Caco-2 (cell line): Measurements from ENCODE around the gene MYO5B. TPM values are rescaled to one million over a fixed set of nuclear protein-coding genes. Genes with fewer than 3 reads are reported as not detected.

Experiments
- BruUV-seq: library from RNA; stranded (reverse); fragments of 400-500 nt; replicated peaks from 2 replicates; lab custom pipeline; 2021; lab: Mats Ljungman, UMichigan
- CTCF ChIA-PET: fragments of 300-600 bp; sonication (Branson Sonifier 250); formaldehyde crosslinking; loops from one replicate; lab custom pipeline; 2022; ENCODE audit warnings: antibody characterized with exemption; lab: Charles Lee
- POLR2A ChIA-PET: fragments of 300-600 bp; sonication (Branson Sonifier 250); formaldehyde crosslinking; loops from one replicate; lab custom pipeline; 2022; ENCODE audit warnings: antibody characterized with exemption; lab: Charles Lee
- DNase-seq, 2 experiments: peaks; one replicate each; pipeline versions ENCODE4 v3.0.0 to v3.0.0-alpha.2; 2020 to 2022
- H3K27me3 ChIP-seq: replicated peaks from 2 replicates; pipeline ENCODE4 v1.6.0; 2011; ENCODE audit warnings: low read length; ENCODE audit not compliant: control insufficient read depth, insufficient read depth
- H3K36me3 ChIP-seq: 2 replicates; pipeline ENCODE4 v1.5.1; 2011; ENCODE audit warnings: low read length; ENCODE audit not compliant: control insufficient read depth, insufficient read depth
- H3K4me1 ChIP-seq: fragments of 250-450 bp; sonication (Bioruptor Pico); 2 replicates; pipeline ENCODE4 v1.5.1; 2020; ENCODE audit warnings: mild to moderate bottlenecking
- H3K4me3 ChIP-seq: 2 replicates; pipeline ENCODE4 v1.5.1; 2011; ENCODE audit warnings: low read depth, mild to moderate bottlenecking, control low read depth, low read length
- H3K9me3 ChIP-seq: fragments of 250-450 bp; sonication (Bioruptor Pico); 2 replicates; pipeline ENCODE4 v1.5.1; 2020; ENCODE audit warnings: mild to moderate bottlenecking, moderate library complexity
- H3K27ac Mint-ChIP-seq: one replicate; pipeline ENCODE4 v1.8.0; 2022; ENCODE audit warnings: mixed read lengths; ENCODE audit not compliant: unreplicated experiment
- H3K27me3 Mint-ChIP-seq: one replicate; pipeline ENCODE4 v1.8.0; 2022; ENCODE audit warnings: mixed read lengths; ENCODE audit not compliant: insufficient read depth, unreplicated experiment
- H3K36me3 Mint-ChIP-seq: one replicate; pipeline ENCODE4 v1.8.0; 2022; ENCODE audit warnings: mild to moderate bottlenecking, mixed read lengths; ENCODE audit not compliant: insufficient read depth, unreplicated experiment
- H3K4me1 Mint-ChIP-seq: one replicate; pipeline ENCODE4 v1.8.0; 2022; ENCODE audit warnings: low read depth, mixed read lengths; ENCODE audit not compliant: unreplicated experiment
- H3K4me3 Mint-ChIP-seq: one replicate; pipeline ENCODE4 v1.8.0; 2022; ENCODE audit warnings: mild to moderate bottlenecking, moderate library complexity, mixed read lengths; ENCODE audit not compliant: unreplicated experiment
- H3K9me3 Mint-ChIP-seq: one replicate; pipeline ENCODE4 v1.8.0; 2022; ENCODE audit warnings: mixed read lengths; ENCODE audit not compliant: unreplicated experiment
- intact Hi-C: fragments of 100-400 bp; cut with micrococcal nuclease; formaldehyde crosslinking; loops from one replicate; pipeline ENCODE4 v1.10.0; 2022; ENCODE audit not compliant: unreplicated experiment
- total RNA-seq: library from RNA; stranded (reverse); gene quantifications from 2 replicates; pipeline ENCODE4 v1.2.3, GENCODE V29; 2022
- TF ChIP-seq, protein P1 (sequence below), 2 experiments: fragments of 200-600 bp in 1 of 2; IDR thresholded peaks; 1 replicate in 1 of 2; 2 replicates in 1 of 2; pipeline versions ENCODE4 v1.5.1 to v1.8.0; 2011 to 2022; ENCODE audit warnings: antibody characterized with exemption in 1 of 2, control low read depth in 1 of 2, inconsistent platforms in 1 of 2, low read depth in 1 of 2, low read length in 1 of 2, mild to moderate bottlenecking in 1 of 2, moderate library complexity in 1 of 2; ENCODE audit not compliant: insufficient read depth in 1 of 2, severe bottlenecking in 1 of 2, unreplicated experiment in 1 of 2

Gene MYO5B
- total RNA-seq, 1 experiment from 2014 or later: 28.3 TPM

DNA sequence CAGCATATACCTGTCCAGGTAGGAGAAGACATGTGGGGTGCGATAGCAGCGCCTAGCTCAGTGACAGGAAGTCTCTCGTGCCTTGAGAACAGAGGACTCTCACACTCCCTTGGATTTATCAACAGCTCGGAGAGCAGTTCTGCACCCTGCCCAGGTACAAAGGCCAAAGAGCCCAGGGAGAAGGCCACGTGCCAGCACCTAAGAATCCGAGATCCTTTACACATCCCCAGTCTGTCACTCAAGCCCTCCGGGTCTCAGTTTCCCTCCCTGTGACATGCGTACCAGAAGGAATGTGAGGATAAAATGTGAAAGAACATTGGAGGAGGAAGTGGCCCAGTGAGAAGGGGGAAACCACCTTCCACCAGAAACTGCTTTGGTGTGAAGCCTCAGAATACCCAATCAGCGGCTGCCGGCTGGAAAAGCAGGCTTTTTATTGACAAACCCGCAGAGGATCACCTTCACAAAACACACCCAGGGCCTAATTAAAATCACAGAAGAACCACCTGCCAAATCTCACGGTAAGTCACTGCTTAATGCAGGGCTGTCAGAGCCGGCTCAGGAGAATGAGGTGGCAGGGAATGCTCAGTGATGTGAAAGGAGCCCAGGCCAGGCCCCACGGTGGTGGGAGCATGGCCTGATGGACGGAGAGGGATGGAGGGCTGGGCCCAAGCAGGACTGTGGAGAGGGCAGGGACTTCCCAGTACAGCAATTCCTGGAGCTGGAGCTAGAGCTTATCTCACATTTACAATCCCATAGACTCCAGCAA lies 66.3 kb downstream of the MYO5B start:
- H3K9me3 Mint-ChIP-seq: no peaks in the 10 kb centered on the region
- no peaks in the 10 kb centered on the region for H3K36me3 Mint-ChIP-seq
- no peaks in the 10 kb centered on the region for H3K27me3 Mint-ChIP-seq
- H3K9me3 ChIP-seq: no peaks in the 10 kb centered on the region
- TF ChIP-seq, protein P1, sequence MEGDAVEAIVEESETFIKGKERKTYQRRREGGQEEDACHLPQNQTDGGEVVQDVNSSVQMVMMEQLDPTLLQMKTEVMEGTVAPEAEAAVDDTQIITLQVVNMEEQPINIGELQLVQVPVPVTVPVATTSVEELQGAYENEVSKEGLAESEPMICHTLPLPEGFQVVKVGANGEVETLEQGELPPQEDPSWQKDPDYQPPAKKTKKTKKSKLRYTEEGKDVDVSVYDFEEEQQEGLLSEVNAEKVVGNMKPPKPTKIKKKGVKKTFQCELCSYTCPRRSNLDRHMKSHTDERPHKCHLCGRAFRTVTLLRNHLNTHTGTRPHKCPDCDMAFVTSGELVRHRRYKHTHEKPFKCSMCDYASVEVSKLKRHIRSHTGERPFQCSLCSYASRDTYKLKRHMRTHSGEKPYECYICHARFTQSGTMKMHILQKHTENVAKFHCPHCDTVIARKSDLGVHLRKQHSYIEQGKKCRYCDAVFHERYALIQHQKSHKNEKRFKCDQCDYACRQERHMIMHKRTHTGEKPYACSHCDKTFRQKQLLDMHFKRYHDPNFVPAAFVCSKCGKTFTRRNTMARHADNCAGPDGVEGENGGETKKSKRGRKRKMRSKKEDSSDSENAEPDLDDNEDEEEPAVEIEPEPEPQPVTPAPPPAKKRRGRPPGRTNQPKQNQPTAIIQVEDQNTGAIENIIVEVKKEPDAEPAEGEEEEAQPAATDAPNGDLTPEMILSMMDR (IDR thresholded peaks at IDR 0.05; ENCODE audit: insufficient read depth in 1 of 2, low read depth in 1 of 2, low read length in 1 of 2, severe bottlenecking in 1 of 2, unreplicated experiment in 1 of 2): no peak
- H3K4me1 Mint-ChIP-seq: peaks cover 13% of the 10 kb centered on the region
- DNase-seq: peak in 1 of 2 experiments; percentile 37
- H3K36me3 ChIP-seq: no peaks in the 10 kb centered on the region
- H3K27ac Mint-ChIP-seq: peak overlapping the region; percentile 76
- ChIA-PET CTCF (interaction anchor here (0.6 kb wide), 1 partner anchor 12 kb away, joined by 5 read pairs; no protein-coding TSS in a partner anchor), POLR2A (no interaction called here)
- no peak overlapping the region for H3K4me3 ChIP-seq
- peaks cover 10% of the 10 kb centered on the region for H3K4me1 ChIP-seq
- no peak overlapping the region for H3K4me3 Mint-ChIP-seq
- H3K27me3 ChIP-seq: no peaks in the 10 kb centered on the region
- BruUV-seq: no TSS peak
- intact Hi-C loops: no loop called here

DNA sequence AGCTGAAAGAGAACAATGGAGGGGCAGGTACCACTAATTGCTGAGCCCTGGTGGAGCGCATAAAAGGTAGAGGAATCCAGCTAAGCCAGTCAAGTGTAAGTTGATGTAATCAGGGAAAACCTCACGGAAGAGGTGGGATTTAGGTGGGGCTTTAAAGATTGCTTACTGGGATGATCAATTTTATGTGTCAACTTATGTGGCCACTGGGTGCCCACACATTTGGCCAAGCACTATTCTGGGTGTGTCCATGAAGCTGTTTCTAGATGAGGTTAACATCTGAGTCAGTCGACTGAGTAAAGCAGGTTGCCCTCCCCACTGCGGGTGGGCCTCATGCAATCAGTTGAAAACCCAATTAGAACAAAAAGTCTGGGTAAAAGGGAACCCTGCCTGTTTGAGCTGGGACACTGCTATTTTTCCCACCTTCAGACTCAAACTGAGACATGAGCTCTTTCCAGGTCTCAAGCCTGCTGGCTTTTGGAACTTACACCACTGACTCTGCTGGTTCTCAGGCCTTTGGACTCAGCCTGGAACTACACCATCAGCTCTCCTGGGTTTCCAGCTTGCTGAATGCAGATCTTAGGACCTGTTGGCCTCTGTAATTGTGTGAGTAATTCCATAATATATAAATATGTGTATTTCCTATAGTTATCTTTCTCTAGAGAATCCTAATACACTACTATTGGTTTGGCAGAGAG lies 67.3 kb downstream of the MYO5B start:
- Mint-ChIP-seq H3K27me3 (no peaks in the 10 kb centered on the region), H3K4me3 (peak overlapping the region; percentile 18), H3K9me3 (no peaks in the 10 kb centered on the region), H3K36me3 (no peaks in the 10 kb centered on the region), H3K27ac (peak overlapping the region; percentile 76), H3K4me1 (peaks cover 13% of the 10 kb centered on the region)
- CTCF ChIA-PET: interaction anchor here (0.6 kb wide), 1 partner anchor 11 kb away, joined by 5 read pairs; no protein-coding TSS in a partner anchor
- Histone ChIP-seq H3K36me3 (no peaks in the 10 kb centered on the region), H3K27me3 (no peaks in the 10 kb centered on the region), H3K4me3 (no peak overlapping the region), H3K9me3 (no peaks in the 10 kb centered on the region), H3K4me1 (peaks cover 10% of the 10 kb centered on the region)
- no TSS peak for BruUV-seq
- no peak for DNase-seq
- POLR2A ChIA-PET: no interaction called here
- intact Hi-C loops: no loop called here
- TF ChIP-seq, protein P1 (IDR thresholded peaks at IDR 0.05; ENCODE audit: insufficient read depth in 1 of 2, low read depth in 1 of 2, low read length in 1 of 2, severe bottlenecking in 1 of 2, unreplicated experiment in 1 of 2): no peak

DNA sequence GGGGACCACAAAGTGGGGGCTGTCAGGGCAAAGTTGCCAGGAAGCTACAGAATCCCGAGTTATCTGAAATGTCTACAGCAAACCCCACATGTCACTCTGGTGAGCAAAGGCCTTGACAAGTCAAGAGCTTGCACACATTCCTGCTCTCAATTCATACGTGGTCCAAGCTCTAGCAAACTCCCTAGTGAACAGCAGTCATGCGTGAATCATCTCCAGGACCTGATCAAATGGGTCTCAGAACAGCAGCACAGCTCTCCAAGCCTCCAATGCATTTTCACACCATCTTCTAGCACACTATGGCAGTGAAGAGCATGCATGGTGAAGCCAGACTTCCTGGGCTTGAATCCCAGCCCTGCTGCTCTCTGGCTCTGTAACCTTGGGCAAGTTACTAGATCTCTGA lies 68.5 kb downstream of the MYO5B start:
- H3K9me3 Mint-ChIP-seq: no peaks in the 10 kb centered on the region
- ChIA-PET POLR2A (interaction anchor here (0.5 kb wide), 1 partner anchor 313 kb away, joined by 4 read pairs; no protein-coding TSS in a partner anchor), CTCF (no interaction called here)
- no peak for DNase-seq
- BruUV-seq: no TSS peak
- TF ChIP-seq, protein P1 (IDR thresholded peaks at IDR 0.05; ENCODE audit: insufficient read depth in 1 of 2, low read depth in 1 of 2, low read length in 1 of 2, severe bottlenecking in 1 of 2, unreplicated experiment in 1 of 2): no peak
- intact Hi-C loops: no loop called here
- no peaks in the 10 kb centered on the region for H3K36me3 ChIP-seq
- no peak overlapping the region for H3K4me3 Mint-ChIP-seq
- no peaks in the 10 kb centered on the region for H3K9me3 ChIP-seq
- H3K27ac Mint-ChIP-seq: no peak overlapping the region
- H3K4me1 Mint-ChIP-seq: peaks cover 13% of the 10 kb centered on the region
- H3K4me3 ChIP-seq: no peak overlapping the region
- H3K4me1 ChIP-seq: peaks cover 10% of the 10 kb centered on the region
- no peaks in the 10 kb centered on the region for H3K27me3 Mint-ChIP-seq
- H3K27me3 ChIP-seq: no peaks in the 10 kb centered on the region
- H3K36me3 Mint-ChIP-seq: no peaks in the 10 kb centered on the region
